Panc1 (cell line): ENCODE data around the gene OPN1LW. TPM values are rescaled to one million over a fixed set of nuclear protein-coding genes. Genes with fewer than 3 reads are reported as not detected.
A peak's percentile ranks its signal among the peaks of the same experiment; 100 is the strongest.

ENCODE experiments used
- ATAC-seq: fragments of 200-7000 bp; cut with Tn5 transposase; 2 replicates; pipeline ENCODE4 v1.9.1; 2020; ENCODE audit warnings: mild to moderate bottlenecking, moderate library complexity
- BruUV-seq: library from RNA; stranded (reverse); fragments of 400-500 nt; replicated peaks from 2 replicates; lab custom pipeline; 2021; lab: Mats Ljungman, UMichigan
- CTCF ChIA-PET: fragments of 300-600 bp; sonication (Branson Sonifier 250); formaldehyde crosslinking; loops from one replicate; lab custom pipeline; 2022; ENCODE audit warnings: antibody characterized with exemption; lab: Charles Lee
- POLR2A ChIA-PET: fragments of 300-600 bp; sonication (Branson Sonifier 250); formaldehyde crosslinking; loops from one replicate; lab custom pipeline; 2022; ENCODE audit warnings: antibody characterized with exemption; lab: Charles Lee
- DNase-seq: peaks from one replicate; pipeline ENCODE4 v3.0.0-alpha.2; 2010; ENCODE audit warnings: low read depth, low spot score
- H3K27ac ChIP-seq: 2 replicates; pipeline ENCODE4 v1.5.1; 2011; ENCODE audit warnings: mild to moderate bottlenecking, low read length, inconsistent platforms
- H3K27me3 ChIP-seq: fragments of 200-500 bp; sonication (Bioruptor generic); 2 replicates; pipeline ENCODE4 v1.6.0; 2014; ENCODE audit warnings: low read length, inconsistent platforms; ENCODE audit not compliant: control insufficient read depth, insufficient read depth
- H3K36me3 ChIP-seq: fragments of 200-500 bp; sonication (Bioruptor generic); 2 replicates; pipeline ENCODE4 v1.5.1; 2014; ENCODE audit warnings: inconsistent platforms, mild to moderate bottlenecking, low read length, moderate library complexity; ENCODE audit not compliant: control insufficient read depth, insufficient read depth
- H3K4me1 ChIP-seq: 2 replicates; pipeline ENCODE4 v1.5.1; 2011; ENCODE audit warnings: inconsistent platforms, mild to moderate bottlenecking, low read length, moderate library complexity; ENCODE audit not compliant: control insufficient read depth, insufficient read depth
- H3K4me3 ChIP-seq, 2 experiments: 2 replicates each; pipeline ENCODE4 v1.5.1; 2011 to 2012; ENCODE audit warnings: low read depth in 2 of 2, low read length in 2 of 2, mild to moderate bottlenecking in 2 of 2, inconsistent platforms in 1 of 2, moderate library complexity in 1 of 2
- H3K9me3 ChIP-seq: fragments of 200-500 bp; sonication (Bioruptor generic); 2 replicates; pipeline ENCODE4 v1.5.1; 2014; ENCODE audit warnings: low read depth, mild to moderate bottlenecking, inconsistent platforms, low read length, moderate library complexity; ENCODE audit not compliant: control insufficient read depth, insufficient read depth
- CTCF ChIP-seq: fragments of 450-650 bp; IDR thresholded peaks from 2 replicates; pipeline ENCODE4 v1.5.1; 2017; ENCODE audit warnings: mild to moderate bottlenecking
- POLR2AphosphoS5 ChIP-seq: IDR thresholded peaks from 2 replicates; pipeline ENCODE4 v1.6.1; 2012; ENCODE audit warnings: mild to moderate bottlenecking, low read depth, low read length, moderate library complexity
- REST ChIP-seq, 2 experiments: IDR thresholded peaks; 2 replicates each; pipeline ENCODE4 v1.6.1; 2011 to 2012; ENCODE audit warnings: low read depth in 2 of 2, control low read depth in 1 of 2, low read length in 1 of 2, mild to moderate bottlenecking in 1 of 2, moderate library complexity in 1 of 2; ENCODE audit not compliant: insufficient read depth in 1 of 2
- SIN3A ChIP-seq: IDR thresholded peaks from 2 replicates; pipeline ENCODE4 v1.6.1; 2012; ENCODE audit warnings: low read depth, mild to moderate bottlenecking, low read length, moderate library complexity, borderline replicate concordance; ENCODE audit not compliant: insufficient read depth
- TCF7L2 ChIP-seq: IDR thresholded peaks from 2 replicates; pipeline ENCODE4 v1.6.1; 2011; ENCODE audit warnings: mild to moderate bottlenecking, low read depth, low read length, inconsistent platforms
- in situ Hi-C: cut with HindIII; loops from 2 replicates; pipeline ENCODE4 v1.10.0; 2016; ENCODE audit warnings: low sequenced_read_pairs, low pct_unique_long_range_greater_than_20kb
- intact Hi-C: fragments of 100-400 bp; cut with micrococcal nuclease; formaldehyde crosslinking; loops from one replicate; pipeline ENCODE4 v1.10.0; 2022; ENCODE audit not compliant: unreplicated experiment
- total RNA-seq: library from RNA; stranded (reverse); gene quantifications from one replicate; pipeline ENCODE4 v1.2.1, GENCODE V29; 2021; ENCODE audit not compliant: unreplicated experiment

Gene OPN1LW
- total RNA-seq, 1 experiment from 2014 or later: not detected

- intact Hi-C loops (no loop called here), in situ Hi-C loops (no loop called here)
- Histone ChIP-seq H3K27me3 (no peaks in the 10 kb centered on the region), H3K36me3 (no peaks in the 10 kb centered on the region), H3K4me1 (no peaks in the 10 kb centered on the region), H3K9me3 (no peaks in the 10 kb centered on the region), H3K4me3 (no peak overlapping the region), H3K27ac (no peak overlapping the region)
- ChIA-PET CTCF (no interaction called here), POLR2A (interaction anchor here (0.6 kb wide), 1 partner anchor 20 kb away, joined by 4 read pairs; no protein-coding TSS in a partner anchor)
- BruUV-seq: no TSS peak
- ATAC-seq: no peak
- no peak for DNase-seq
- TF ChIP-seq TCF7L2 (no peak), POLR2AphosphoS5 (no peak), CTCF (no peak), SIN3A (no peak), REST (IDR thresholded peaks at IDR 0.05; ENCODE audit: insufficient read depth in 1 of 2, low read depth in 2 of 2, low read length in 1 of 2) (no peak)
These were observed 8.4 kb upstream of the OPN1LW start for GRCh38 chrX:154135458-154136229.

DNA sequence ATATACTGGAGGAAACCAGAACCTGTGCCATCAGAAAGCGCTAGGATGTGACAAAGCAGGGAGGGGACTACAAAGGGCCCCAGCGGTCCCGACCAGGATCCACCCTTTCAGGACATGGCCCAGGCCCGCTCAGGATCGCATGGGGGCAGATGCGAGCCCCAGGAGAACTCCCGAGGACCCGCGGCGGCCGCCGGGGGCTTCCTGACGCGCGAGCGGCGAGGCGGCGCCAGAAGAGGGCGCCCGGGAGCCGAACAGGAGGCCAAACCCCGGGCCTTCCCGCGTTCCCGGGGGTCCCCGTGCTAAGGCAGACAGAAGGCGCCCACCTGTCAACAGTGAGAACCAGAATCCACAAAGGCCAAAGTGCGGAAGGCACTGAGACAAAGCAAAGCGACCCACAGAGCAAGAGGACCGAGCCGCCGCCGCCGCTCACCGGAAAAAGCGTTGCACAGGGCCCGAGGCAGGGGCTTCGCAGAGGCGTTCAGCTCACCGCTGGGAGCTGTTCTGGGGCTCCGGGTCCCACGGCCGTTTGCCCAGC, 7.3 kb upstream of the OPN1LW start:
- Histone ChIP-seq H3K27ac (no peak overlapping the region), H3K4me3 (peak overlapping the region; percentile 11 to 35; a peak in 3 of 4 replicates), H3K4me1 (no peaks in the 10 kb centered on the region), H3K27me3 (no peaks in the 10 kb centered on the region), H3K36me3 (no peaks in the 10 kb centered on the region), H3K9me3 (no peaks in the 10 kb centered on the region)
- BruUV-seq: no TSS peak
- DNase-seq (peak; percentile 5), ATAC-seq (peak; percentile 92)
- in situ Hi-C loops (no loop called here), intact Hi-C loops (no loop called here)
- TF ChIP-seq SIN3A (no peak), CTCF (peak; percentile 98), REST (IDR thresholded peaks at IDR 0.05; ENCODE audit: insufficient read depth in 1 of 2, low read depth in 2 of 2, low read length in 1 of 2) (no peak), POLR2AphosphoS5 (no peak)
- ChIA-PET CTCF (interaction anchor here (0.7 kb wide), 1 partner anchor 123 kb away, joined by 3 read pairs; no protein-coding TSS in a partner anchor), POLR2A (interaction anchor here (0.6 to 0.7 kb wide), 2 partner anchors 42 to 410 kb away, joined by 4 to 5 read pairs; no protein-coding TSS in a partner anchor)
